Parathyroid adenoma (tissue), 2 donors: ENCODE measurements around the gene EEIG1.

Source experiments
- H2AFZ ChIP-seq: fragments of 300-600 bp; sonication (generic); one replicate; pipeline ENCODE4 v1.7.0; 2017; ENCODE audit warnings: antibody characterized with exemption, mild to moderate bottlenecking
- H3K27ac ChIP-seq: fragments of 300-600 bp; sonication (generic); one replicate; pipeline ENCODE4 v1.7.0; 2017
- H3K27me3 ChIP-seq: fragments of 300-600 bp; sonication (generic); one replicate; pipeline ENCODE4 v1.7.0; 2017; ENCODE audit warnings: low read length; ENCODE audit not compliant: control insufficient read depth, insufficient read depth
- H3K36me3 ChIP-seq: fragments of 300-600 bp; sonication (generic); one replicate; pipeline ENCODE4 v1.7.0; 2017; ENCODE audit warnings: low read length; ENCODE audit not compliant: control insufficient read depth, insufficient read depth
- H3K4me1 ChIP-seq: fragments of 300-600 bp; sonication (generic); one replicate; pipeline ENCODE4 v1.7.0; 2017; ENCODE audit warnings: control low read depth
- H3K4me2 ChIP-seq: fragments of 300-600 bp; sonication (generic); one replicate; pipeline ENCODE4 v1.7.0; 2017; ENCODE audit warnings: low read length
- H3K4me3 ChIP-seq: fragments of 300-600 bp; sonication (generic); one replicate; pipeline ENCODE4 v1.7.0; 2017; ENCODE audit warnings: low read depth, low read length
- H3K79me2 ChIP-seq: fragments of 300-600 bp; sonication (generic); one replicate; pipeline ENCODE4 v1.7.0; 2017; ENCODE audit warnings: control low read depth
- H3K9ac ChIP-seq: fragments of 300-600 bp; sonication (generic); one replicate; pipeline ENCODE4 v1.7.0; 2017; ENCODE audit warnings: mild to moderate bottlenecking
- H3K9me3 ChIP-seq: fragments of 300-600 bp; sonication (generic); one replicate; pipeline ENCODE4 v1.7.0; 2017; ENCODE audit warnings: low read length; ENCODE audit not compliant: control insufficient read depth
- TF ChIP-seq, protein P1 (sequence below): fragments of 300-600 bp; sonication (generic); IDR thresholded peaks from one replicate; pipeline ENCODE4 v1.7.0; 2017; ENCODE audit warnings: antibody characterized with exemption, mild to moderate bottlenecking
- donor health status: primary hyperparathyroidism.

EEIG1 gene

GRCh38 chr9:127980706-127981558 lies at the start of gene EEIG1:
TSS of gene EEIG1 (minus strand) at chr9:127980989. CDS start at chr9:127980137, 852 bp downstream.
- peak within 1 kb of the TSS; percentile 53 for H3K9ac ChIP-seq
- TF ChIP-seq, protein P1, sequence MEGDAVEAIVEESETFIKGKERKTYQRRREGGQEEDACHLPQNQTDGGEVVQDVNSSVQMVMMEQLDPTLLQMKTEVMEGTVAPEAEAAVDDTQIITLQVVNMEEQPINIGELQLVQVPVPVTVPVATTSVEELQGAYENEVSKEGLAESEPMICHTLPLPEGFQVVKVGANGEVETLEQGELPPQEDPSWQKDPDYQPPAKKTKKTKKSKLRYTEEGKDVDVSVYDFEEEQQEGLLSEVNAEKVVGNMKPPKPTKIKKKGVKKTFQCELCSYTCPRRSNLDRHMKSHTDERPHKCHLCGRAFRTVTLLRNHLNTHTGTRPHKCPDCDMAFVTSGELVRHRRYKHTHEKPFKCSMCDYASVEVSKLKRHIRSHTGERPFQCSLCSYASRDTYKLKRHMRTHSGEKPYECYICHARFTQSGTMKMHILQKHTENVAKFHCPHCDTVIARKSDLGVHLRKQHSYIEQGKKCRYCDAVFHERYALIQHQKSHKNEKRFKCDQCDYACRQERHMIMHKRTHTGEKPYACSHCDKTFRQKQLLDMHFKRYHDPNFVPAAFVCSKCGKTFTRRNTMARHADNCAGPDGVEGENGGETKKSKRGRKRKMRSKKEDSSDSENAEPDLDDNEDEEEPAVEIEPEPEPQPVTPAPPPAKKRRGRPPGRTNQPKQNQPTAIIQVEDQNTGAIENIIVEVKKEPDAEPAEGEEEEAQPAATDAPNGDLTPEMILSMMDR = no peak
- H3K36me3 ChIP-seq = no peaks in the 10 kb centered on the region
- H3K27ac ChIP-seq = peak within 1 kb of the TSS; percentile 89
- H2AFZ ChIP-seq = peak within 1 kb of the TSS; percentile 83
- H3K4me1 ChIP-seq = peaks cover 8% of the 10 kb centered on the region
- no peaks in the 10 kb centered on the region for H3K9me3 ChIP-seq
- H3K4me3 ChIP-seq = peak within 1 kb of the TSS; percentile 80
- no peaks in the 10 kb centered on the region for H3K27me3 ChIP-seq
- H3K4me2 ChIP-seq = peak within 1 kb of the TSS; percentile 99
- H3K79me2 ChIP-seq = peaks cover 6% of the 10 kb centered on the region

GRCh38 chr9:128027705-128028104 lies 46.9 kb upstream of the EEIG1 start:
- Histone ChIP-seq H3K79me2 (no peaks in the 10 kb centered on the region), H3K9me3 (no peaks in the 10 kb centered on the region), H3K4me2 (no peak overlapping the region), H3K36me3 (no peaks in the 10 kb centered on the region), H3K27ac (no peak overlapping the region), H3K4me1 (no peaks in the 10 kb centered on the region), H3K4me3 (no peak overlapping the region), H3K9ac (no peak overlapping the region), H2AFZ (no peak overlapping the region), H3K27me3 (no peaks in the 10 kb centered on the region)
- TF ChIP-seq, protein P1 = no peak

- Histone ChIP-seq H3K27ac (no peak overlapping the region), H3K9ac (no peak overlapping the region), H3K79me2 (no peaks in the 10 kb centered on the region), H2AFZ (peak overlapping the region; percentile 17), H3K4me3 (no peak overlapping the region), H3K36me3 (no peaks in the 10 kb centered on the region), H3K27me3 (no peaks in the 10 kb centered on the region), H3K9me3 (no peaks in the 10 kb centered on the region), H3K4me1 (no peaks in the 10 kb centered on the region), H3K4me2 (no peak overlapping the region)
- TF ChIP-seq, protein P1 = no peak
Measured at GRCh38 chr9:128026773-128027541, 46.2 kb upstream of the EEIG1 start.

DNA sequence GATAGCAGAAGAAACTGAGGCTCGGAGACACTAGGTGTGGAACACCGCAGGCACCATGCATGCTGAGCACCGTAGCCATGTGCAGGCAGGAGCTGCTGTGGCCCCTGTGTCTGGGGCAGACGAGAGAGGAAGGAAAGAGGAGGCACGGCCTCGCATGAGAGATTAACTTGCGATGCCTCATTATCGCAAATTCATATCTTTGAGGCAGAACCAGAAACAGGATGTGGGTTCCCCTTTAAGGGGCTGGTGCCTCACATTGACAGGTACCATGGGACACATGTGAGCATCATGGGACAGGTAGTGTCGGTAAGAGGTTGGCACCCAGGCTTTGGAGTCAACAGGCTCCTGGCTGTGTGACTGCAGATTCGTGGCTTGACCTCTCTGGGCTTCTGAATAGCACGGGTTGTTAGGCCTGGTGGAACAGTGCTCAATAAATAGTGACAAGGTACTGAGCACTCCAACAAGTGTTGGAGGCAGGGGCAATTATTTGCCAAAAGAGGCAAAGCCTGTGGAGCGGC lies 45.5 kb upstream of the EEIG1 start:
- Histone ChIP-seq H3K4me1 (no peaks in the 10 kb centered on the region), H2AFZ (no peak overlapping the region), H3K9ac (no peak overlapping the region), H3K27ac (no peak overlapping the region), H3K4me2 (no peak overlapping the region), H3K36me3 (no peaks in the 10 kb centered on the region), H3K9me3 (no peaks in the 10 kb centered on the region), H3K4me3 (no peak overlapping the region), H3K79me2 (no peaks in the 10 kb centered on the region), H3K27me3 (no peaks in the 10 kb centered on the region)
- TF ChIP-seq, protein P1 = no peak
